ENCODE results near the gene ZSWIM6. TPM values are rescaled to one million over a fixed set of nuclear protein-coding genes. Genes with fewer than 3 reads are reported as not detected.

The ZSWIM6 gene
- total and polyA plus RNA-seq, 2 of the 4 experiments (the other 2 are of a cell fraction), result 10.8 to 14.1 TPM

DNA sequence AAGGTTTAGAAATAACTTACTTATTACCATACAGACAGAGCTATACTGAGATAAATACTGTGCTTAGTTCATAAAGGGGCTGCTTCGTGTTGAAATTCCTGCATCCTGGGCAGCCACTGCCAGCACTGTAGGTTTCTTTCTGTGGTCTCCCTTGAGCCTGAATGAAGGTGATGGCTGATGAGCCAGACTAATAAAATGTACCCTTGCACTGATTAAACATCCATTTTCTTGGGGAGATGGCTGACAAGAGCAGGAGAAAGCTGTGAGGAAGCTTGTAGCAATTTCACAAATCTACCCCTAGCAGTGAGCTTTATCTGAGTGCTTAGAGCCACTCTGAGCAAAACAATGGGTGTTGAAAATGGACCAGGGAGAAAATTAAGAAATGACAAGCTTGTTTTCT, 23.3 kb upstream of the ZSWIM6 start:
- dilution Hi-C loops (cut with HindIII; ENCODE audit: low sequenced_read_pairs, unreplicated experiment), result no loop called here
- peaks cover 33% of the 10 kb centered on the region for H3K4me1 ChIP-seq (ENCODE audit: control insufficient read depth, insufficient read depth, low read length)

More for the DNA sequence above, 23.3 kb upstream of the ZSWIM6 start:
- POLR2A ChIA-PET (ENCODE audit: unreplicated experiment), result no interaction called here
- H4K5ac ChIP-seq (ENCODE audit: low read depth, low read length), result peak overlapping the region; percentile 84
- peak overlapping the region; percentile 27; the same call in 1 of the 2 replicates for H2BK20ac ChIP-seq (ENCODE audit: low read depth, low read length)
- no peaks in the 10 kb centered on the region for H4K20me1 ChIP-seq (ENCODE audit: insufficient read depth, low read length)
- H3K56ac ChIP-seq (ENCODE audit: extremely low read depth, insufficient read depth, low read length), result no peak overlapping the region; the same call in 1 of the 2 replicates
- BruUV-seq (replicated peaks), result no TSS peak
- peak overlapping the region in 1 of 2 experiments; percentile 68; a peak in 2 of 4 replicates for H4K8ac ChIP-seq (ENCODE audit: low read depth in 2 of 2, low read length in 2 of 2)
- WGBS, 2 experiments (ENCODE audit: extremely low coverage in 2 of 2, insufficient read length in 1 of 2), result no CpG with 5 or more reads among the region's 1 CpG
- H3K9ac ChIP-seq (ENCODE audit: low read depth, low read length), result peak overlapping the region; percentile 30
- peaks cover 19% of the 10 kb centered on the region for H3K9me1 ChIP-seq (ENCODE audit: insufficient read depth, low read length)
- H2BK120ac ChIP-seq (ENCODE audit: low read depth, low read length), result peak overlapping the region; percentile 68
- no peak overlapping the region for H2AK9ac ChIP-seq (replicated peaks; ENCODE audit: low read depth, low read length, poor library complexity)
- H2BK15ac ChIP-seq (ENCODE audit: low read depth, low read length), result peak overlapping the region; percentile 49; the same call in 2 of the 3 replicates
- no peaks in the 10 kb centered on the region for H3K9me3 ChIP-seq (ENCODE audit: control insufficient read depth, insufficient read depth, low read length)
- DNase-seq, result no peak
- H2AFZ ChIP-seq (replicated peaks; ENCODE audit: low read length, poor library complexity), result peak overlapping the region; percentile 73
- in situ Hi-C loops (cut with MboI; ENCODE audit: low sequenced_read_pairs), result loop anchor here (25.0 kb wide), 1 partner anchor 621 kb away; no protein-coding TSS in a partner anchor
- 0 out of 2 replicates have a peak overlapping the region, but pooled peaks have one; percentile 18 for H2AK5ac ChIP-seq (ENCODE audit: low read depth, low read length)
- no peak overlapping the region for H3K23ac ChIP-seq (ENCODE audit: low read depth, low read length)
- H3K27ac ChIP-seq (ENCODE audit: insufficient read depth, low read length), result no peak overlapping the region; the same call in 1 of the 2 replicates
- peak overlapping the region; percentile 36 for H2BK5ac ChIP-seq (ENCODE audit: low read depth, low read length, poor library complexity, severe bottlenecking)
- TF ChIP-seq FOS (IDR thresholded peaks at IDR 0.05; ENCODE audit: low read depth, low read length), result no peak
- no peak for TF ChIP-seq BHLHE40 (IDR thresholded peaks at IDR 0.05; ENCODE audit: low read depth, low read length)
- TF ChIP-seq, protein P1, sequence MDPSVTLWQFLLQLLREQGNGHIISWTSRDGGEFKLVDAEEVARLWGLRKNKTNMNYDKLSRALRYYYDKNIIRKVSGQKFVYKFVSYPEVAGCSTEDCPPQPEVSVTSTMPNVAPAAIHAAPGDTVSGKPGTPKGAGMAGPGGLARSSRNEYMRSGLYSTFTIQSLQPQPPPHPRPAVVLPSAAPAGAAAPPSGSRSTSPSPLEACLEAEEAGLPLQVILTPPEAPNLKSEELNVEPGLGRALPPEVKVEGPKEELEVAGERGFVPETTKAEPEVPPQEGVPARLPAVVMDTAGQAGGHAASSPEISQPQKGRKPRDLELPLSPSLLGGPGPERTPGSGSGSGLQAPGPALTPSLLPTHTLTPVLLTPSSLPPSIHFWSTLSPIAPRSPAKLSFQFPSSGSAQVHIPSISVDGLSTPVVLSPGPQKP (IDR thresholded peaks at IDR 0.05; ENCODE audit: borderline replicate concordance, low read depth, low read length), result no peak
- TF ChIP-seq CHD1 (IDR thresholded peaks at IDR 0.05; ENCODE audit: low read depth, low read length), result no peak
- no peak for TF ChIP-seq RCOR1 (IDR thresholded peaks at IDR 0.05; ENCODE audit: insufficient replicate concordance, low read length)
- peak overlapping the region; percentile 3; the same call in 1 of the 2 replicates for H3K4ac ChIP-seq (ENCODE audit: low read depth, low read length)
- CTCF ChIA-PET, result interaction anchor here (0.7 kb wide), 1 partner anchor 295 kb away, joined by 3 read pairs; no protein-coding TSS in a partner anchor
- H3K4me2 ChIP-seq (ENCODE audit: low read depth, low read length), result peak overlapping the region; percentile 63
- peak overlapping the region; percentile 66; the same call in 1 of the 2 replicates for H3K18ac ChIP-seq (ENCODE audit: low read depth, low read length)
- peak overlapping the region; percentile 38 for H3K14ac ChIP-seq (replicated peaks; ENCODE audit: low read depth, low read length)
- H3K27me3 ChIP-seq (ENCODE audit: control insufficient read depth, insufficient read depth, low read length), result no peaks in the 10 kb centered on the region
- no peaks in the 10 kb centered on the region for H3K36me3 ChIP-seq (ENCODE audit: control insufficient read depth, insufficient read depth, low read length)
- H3K79me1 ChIP-seq (ENCODE audit: low read depth in 1 of 2, low read length in 2 of 2), result peaks cover 0 to 13% of the 10 kb centered on the region in 2 experiments; a peak in 1 of 4 replicates
- intact Hi-C loops (cut with micrococcal nuclease), result no loop called here
- H4K91ac ChIP-seq (ENCODE audit: insufficient read depth, low read depth, low read length), result peak overlapping the region; percentile 20; the same call in 1 of the 2 replicates
- no peak overlapping the region for H3K4me3 ChIP-seq (ENCODE audit: insufficient read depth, low read depth, low read length)
- ATAC-seq (ENCODE audit: low read depth), result no peak
